ENCODE measurements around the gene MGAT4A.
"Not testable (repeated sequence)": the region's sequence is repeated elsewhere in the genome, so short reads cannot be mapped to it uniquely, and the experiment has no call there.

Gene MGAT4A

DNA sequence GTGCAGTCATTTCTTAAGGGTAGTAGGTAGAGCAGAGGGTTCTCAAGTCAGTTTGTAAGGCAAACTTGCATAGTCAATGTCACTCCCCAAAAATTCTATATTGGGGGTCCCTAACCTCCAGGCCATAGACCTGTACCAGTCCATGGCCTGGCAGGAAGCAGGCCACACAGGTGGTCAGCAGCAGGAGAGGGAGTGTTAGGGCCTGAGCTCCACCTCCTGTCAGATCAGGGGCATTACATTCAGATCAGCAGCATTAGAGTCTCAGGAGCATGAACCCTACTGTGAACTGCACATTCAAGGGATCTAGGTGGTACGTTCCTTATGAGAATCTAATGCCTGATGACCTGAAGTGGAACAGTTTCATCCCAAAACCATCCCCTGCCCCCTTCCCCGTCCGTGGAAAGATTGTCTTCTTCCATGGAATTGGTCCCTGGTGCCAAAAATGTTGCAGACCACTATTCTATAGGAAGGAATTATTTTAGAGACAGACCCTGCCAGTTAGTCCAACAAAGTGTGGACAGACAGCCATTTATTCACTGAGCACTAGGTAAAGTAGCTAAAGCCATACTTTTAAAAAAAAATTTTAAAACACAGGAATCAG, 129.3 kb downstream of the MGAT4A start:
- no peak for DNase-seq

DNA sequence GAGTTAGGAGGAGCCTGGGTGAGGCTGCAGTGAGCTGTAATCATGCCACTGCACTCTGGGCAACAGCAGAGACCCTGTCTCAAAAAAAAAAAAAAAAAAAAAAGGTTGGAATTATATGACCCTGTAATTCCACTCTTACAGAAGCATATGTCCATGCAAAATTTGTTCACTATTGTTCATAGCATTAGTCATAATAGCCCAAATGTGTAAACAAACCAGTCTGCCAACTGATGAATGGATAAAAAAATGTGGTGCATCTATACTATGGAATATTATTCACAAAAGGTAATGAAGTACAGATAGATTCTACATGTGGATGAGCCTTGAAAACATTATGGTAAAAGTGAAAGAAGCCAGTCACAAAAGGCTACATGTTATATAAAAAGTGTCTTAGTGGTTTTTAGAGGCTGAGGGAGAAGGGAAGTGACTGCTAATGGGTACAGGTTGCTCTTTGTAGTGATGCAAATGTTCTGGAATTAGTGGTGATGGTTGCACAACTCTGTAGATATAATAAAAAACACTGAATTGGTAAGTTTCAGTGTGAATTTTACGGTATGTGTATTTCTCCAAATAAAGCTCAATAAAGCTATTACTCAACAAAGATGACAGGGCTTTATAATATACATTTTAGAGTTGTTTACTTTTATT, 132.0 kb downstream of the MGAT4A start:
- no peak for DNase-seq

DNA sequence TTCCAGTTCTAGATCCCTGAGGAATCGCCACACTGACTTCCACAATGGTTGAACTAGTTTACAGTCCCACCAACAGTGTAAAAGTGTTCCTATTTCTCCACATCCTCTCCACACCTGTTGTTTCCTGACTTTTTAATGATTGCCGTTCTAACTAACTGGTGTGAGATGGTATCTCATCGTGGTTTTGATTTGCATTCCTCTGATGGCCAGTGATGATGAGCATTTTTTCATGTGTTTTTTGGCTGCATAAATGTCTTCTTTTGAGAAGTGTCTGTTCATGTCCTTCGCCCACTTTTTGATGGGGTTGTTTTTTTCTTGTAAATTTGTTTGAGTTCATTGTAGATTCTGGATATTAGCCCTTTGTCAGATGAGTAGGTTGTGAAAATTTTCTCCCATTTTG, 136.3 kb downstream of the MGAT4A start:
- not testable (repeated sequence) for DNase-seq

DNA sequence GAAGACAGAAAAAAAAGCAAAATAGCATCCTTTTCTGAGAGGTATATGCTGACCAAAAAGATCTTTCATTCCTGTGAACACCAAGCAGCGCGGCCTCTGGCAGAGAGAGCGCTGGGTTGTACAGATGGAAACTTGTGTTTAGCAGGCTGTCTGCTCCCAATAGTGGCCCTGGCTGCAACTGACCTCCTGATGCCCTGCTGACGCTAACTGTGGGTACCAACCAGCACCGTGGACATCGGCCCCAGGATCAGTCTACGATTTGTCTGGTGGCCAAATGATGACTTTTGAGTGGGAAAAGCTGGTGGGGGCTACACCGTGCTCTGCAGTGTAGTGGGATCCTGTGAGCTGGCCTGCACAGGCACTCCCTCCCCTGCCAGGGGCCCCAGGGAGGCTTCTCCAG, 138.4 kb downstream of the MGAT4A start:
- DNase-seq = no peak

DNA sequence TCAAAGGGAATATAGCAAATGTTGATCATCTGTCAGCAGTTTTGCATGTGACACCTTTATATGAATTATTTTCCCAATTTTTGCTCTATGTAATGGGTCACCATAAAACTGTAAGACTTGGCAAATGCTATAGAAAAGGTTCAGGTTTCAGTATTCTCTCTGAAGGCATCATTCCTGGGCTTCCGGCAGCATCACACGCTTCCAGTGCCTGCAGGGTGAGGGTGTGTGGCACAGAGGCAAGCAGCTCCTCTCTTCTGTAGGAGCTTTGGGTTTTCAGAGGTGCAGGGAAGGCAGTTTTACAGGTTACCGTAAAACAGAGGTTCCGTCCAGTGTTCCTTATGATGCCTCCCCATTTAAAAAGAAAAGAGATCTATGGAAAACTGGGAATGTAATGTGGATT, 141.4 kb downstream of the MGAT4A start:
- DNase-seq = no peak

DNA sequence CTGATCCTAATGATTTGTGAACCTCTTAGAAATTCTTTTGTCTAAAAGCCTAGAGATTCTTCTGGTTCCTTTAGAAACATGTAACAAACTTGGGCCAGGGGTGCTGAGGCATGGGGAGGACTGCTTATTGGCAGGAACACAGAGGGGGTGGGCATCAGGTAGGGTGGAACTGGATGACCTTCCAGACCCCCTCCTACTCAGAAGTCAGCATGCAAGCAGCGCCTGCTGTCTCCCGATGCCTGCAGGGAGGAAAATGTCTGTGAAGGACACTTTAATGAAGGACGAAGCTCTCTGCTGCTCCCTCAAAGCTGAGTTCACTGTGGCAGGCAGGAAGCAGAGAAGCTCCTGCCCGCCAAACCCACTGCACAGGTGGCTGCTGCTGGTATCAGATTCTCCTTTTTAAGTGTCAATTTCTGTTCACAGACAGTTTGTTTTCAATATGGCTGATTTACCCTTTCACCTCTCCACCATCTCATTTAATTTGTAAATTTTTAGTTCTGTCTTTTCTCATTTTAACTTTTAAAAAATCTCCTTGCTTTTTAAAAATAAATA, 142.0 kb downstream of the MGAT4A start:
- DNase-seq = no peak

DNA sequence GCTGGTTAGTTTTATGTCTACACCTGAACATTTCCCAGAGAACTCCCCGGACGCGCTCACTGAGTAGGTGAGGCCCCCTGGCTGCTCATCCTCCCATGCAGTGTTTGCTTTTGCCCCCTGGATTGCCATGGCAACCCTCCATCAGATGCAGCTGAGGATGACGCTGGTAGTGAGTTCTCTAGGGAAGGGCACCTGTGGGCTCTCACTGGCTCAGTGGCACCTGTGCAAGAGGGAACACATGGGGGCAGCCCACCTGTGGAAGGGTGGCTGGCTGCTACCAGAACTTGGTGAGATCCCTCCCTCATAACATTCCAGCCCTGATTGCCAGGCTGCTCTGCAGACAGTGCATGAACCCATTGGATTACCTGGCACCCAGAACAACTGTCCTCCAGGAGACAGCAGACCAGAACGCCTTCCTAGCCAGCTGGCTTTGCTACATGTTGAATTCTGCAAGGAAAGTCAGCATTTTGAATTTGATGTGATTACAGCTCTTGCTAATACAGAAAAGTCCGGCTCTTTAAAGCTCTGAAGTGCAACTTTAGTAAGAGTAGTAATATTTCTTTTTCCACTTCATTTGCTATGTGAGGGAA, 144.3 kb downstream of the MGAT4A start:
- DNase-seq = no peak

DNA sequence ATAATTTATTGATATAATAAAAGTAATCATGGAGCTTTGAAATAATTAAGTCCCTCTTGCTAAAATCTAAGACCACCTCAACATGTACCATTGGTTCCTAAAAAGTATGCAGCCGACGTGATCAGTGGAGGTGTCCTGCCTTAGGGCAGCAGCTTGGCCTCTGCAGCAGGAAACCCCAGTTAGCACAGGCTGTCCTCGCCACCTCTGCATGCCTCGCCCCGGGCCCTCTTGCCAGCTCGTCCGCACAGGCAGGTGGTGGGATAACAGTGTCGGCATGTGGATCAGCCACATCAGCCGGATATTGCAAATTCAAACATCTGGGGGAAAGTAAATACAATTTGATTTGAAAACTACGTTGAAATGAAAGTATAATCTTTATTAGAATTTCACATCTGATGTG, 145.5 kb downstream of the MGAT4A start:
- DNase-seq = no peak

DNA sequence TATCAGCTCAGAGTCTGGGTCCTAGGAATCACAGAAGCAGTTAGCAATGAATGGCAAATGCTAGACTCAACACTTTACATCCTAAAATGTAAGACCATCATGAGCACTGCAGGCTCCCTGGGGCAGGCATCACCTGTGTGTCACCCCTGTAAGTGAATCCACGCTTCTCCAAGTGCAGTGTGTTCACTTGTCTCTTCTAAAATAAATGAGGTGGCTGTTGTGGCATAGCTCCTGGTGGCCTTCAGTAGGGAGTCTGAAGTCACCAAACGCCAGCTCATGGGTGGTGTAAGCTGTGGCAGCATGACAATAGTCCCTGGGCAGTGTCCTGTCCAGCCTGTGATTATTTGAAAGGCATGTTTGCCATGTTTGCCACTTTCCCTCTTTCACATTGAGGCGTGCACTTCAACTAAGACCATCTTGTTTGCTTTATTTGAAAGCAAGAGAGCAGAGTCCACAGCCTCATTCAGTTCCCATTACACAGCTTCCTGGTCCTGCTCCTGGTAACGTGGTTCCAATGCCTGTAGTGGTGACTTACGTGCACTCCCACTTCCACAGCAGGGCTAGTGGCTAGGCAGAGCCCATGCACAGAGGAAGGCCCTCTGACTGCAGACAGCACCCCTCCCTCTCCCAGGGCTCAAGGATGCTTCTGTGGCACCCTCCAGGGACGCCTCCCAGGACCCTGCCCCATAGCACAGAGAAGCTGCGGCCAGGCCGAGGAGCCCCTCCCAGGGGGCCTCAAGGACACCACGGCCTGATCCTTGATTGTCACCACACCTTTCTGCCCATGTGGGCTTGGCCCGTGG, 146.9 kb downstream of the MGAT4A start:
- DNase-seq = no peak

DNA sequence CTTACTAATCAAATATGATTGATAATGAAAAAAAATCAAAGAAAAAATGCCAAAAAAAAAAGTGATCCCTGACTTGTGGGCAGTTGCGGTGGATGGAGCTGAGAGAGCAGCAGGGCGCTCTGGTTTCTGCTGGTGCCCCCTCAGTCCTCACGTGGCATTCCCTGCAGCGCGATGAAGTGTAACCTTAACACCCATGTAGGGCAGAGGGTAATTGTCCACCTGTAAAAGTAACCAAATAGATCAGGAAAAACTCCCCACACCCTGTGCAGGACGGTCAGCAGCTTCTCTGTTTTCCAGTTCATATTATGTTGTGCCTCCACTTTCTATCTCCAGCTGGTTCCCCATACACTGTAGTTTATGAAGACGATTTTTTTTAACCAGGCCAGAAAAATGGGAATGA, 147.7 kb downstream of the MGAT4A start:
- no peak for DNase-seq

DNA sequence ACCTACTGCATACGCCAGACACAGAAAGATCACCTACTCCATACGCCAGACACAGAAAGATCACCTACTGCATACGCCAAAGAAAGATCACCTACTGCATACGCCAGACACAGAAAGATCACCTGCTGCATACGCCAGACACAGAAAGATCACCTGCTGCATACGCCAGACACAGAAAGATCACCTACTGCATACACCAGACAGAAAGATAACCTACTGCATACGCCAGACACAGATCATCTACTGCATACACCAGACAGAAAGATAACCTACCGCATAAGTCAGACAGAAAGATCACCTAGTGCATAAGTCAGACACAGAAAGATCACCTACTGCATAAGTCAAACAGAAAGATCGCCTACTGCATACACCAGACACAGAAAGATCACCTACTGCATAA, 148.4 kb downstream of the MGAT4A start:
- DNase-seq = no peak

DNA sequence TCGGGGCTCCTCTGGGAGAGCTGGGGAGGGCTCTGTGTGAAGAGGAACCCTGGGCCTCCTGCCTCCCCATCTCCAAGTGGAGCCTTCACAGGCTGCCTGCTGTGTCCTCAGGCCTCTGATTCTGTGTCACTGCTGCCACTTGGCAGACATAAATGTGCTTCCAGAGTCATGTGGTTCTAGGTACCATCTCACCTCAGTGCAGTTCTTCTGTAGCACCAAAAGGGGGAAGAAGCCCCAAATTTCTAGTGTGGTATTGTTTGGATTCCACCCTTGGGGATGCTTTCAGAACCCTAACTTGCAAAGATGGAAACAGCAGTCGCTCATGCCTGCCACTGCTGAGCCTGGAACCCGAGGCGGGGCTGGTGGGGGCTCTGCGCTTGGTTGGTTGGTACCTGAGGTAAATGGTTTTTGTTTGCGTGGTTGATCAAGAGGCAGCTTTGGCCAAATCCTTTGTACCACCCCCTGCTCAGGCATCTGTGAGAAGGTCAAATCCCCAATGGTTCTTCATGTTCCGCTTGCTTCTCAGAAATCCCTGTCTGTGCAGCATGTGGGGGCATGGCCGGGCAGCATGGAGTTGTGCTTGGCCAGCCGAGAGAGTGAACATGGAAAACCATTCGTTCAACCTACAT, 150.2 kb downstream of the MGAT4A start:
- DNase-seq = no peak

DNA sequence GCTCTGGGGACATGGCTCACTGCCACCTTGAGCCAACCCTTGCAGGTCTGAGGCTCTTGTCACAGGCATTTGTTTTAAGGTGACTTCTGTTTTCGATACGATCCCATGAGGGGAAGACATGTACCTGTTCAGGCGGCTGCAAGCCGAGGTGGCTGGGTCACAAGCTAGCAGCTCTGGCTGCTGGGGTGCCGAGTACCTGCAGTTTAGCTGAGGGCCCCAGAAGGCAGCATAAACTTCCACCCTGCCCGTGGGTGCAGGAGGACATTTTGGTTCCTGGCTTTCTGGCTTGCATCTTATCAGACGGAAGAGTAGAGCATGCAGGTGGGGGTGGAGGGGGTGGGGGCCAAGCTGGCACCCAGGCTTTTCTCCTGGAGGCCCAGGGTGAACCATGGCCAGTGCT, 151.0 kb downstream of the MGAT4A start:
- no peak for DNase-seq

DNA sequence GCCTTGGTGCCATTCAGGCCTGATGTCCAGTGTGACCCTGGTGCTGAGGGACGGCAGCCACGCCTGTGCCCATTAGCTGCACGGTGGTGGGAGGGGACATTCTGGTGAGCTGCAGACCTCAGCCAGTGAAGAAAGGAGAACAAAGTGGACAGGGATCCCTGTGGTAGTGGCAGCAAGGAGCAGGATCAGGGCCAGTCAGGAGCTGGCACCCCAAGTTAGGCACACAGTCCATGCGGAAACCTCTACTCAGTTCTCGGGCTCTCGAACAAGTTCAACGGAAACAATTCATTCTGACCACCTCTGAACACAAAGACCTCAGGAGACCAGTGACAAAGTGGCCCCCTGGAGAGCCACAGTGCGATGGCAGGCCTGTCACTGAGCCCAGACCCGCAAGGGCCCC, 152.7 kb downstream of the MGAT4A start:
- DNase-seq = no peak

DNA sequence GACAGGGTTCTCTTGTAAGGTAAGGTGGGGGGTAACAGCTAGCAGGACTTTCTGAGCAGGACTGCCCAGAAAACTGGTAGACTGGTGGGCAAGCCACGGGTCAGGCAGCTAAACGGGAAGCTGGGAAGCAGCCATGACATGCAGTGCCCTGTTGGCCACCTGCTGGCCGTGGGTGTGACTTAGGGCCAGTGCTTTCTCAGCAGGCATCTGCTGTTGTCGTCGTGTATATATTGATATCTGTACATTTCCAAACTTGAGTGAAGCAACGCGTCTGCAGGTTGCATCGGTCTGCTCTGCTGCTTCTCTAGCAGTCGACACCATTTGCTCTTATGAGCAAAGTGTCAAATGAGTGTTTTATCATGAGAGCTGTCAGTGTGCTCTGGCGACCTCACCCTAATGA, 153.6 kb downstream of the MGAT4A start:
- DNase-seq = no peak

DNA sequence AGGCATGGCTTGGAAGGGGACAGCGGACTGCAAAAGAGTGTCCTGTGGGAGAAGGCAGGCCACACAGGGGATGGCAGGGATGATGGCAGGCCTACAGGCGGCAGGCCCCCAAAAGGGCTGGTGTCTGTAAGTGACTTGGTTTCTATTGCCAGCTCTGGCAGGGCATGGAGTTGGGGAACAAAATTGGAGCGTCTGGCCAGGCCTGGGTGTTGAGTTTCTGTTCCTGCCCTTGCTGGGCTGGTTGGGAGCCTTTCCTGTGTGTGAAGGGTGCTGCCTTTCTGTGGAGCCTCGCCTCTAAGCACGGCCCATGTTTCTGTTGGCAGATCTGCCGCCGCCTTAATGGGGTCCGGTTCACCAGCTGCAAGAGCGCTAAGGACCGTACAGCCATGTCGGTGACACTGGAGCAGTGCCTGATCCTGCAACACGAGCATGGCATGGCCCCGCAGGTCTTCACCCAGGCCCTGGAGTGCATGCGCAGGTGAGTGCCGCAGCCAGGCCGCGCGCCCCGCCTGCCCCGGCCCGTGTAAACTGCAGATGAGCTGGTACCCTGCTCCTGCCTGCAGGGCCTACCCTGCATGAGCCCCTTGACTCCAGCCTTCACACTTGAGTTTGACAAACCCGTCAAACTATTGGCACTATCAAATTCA, 154.1 kb downstream of the MGAT4A start:
- no peak for DNase-seq

DNA sequence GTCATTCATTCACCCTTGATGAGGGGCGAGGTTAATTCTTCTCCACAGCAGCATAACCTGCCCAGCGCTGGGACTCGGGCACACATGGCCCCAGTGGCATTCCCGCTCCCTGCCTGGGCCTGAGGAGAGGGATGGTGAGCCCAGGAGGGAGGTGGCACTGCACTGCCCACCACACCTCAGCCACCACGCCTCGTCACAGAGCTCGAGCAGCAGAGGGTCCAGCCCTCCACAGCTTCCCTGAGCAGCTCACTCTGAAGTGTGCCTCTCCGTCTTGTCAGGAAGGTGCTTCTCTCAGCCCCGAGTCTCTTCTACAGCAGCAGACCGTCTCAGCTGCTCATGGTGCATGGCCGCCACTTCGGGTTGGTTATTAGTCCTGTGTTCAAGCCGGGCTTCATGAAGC, 157.5 kb downstream of the MGAT4A start:
- DNase-seq = no peak

DNA sequence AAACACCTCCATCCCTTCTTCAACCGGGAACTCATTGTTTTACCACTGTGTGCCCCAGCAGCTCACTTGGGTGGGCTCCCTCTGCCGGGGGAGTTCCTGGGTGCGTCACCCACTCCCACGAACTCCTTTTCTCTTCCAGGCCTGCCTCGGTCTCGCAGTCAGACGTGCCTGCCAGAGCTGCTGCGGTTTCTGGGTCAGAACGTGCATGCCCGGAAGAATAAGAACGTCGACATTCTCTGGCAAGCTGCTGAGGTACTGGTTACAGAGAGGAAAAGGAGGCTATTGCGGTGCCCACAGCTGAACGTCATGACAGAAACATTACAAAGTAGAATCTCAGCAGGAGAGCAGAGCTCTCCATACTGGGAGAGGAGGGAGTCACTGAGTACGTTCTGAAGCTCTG, 158.3 kb downstream of the MGAT4A start:
- no peak for DNase-seq

DNA sequence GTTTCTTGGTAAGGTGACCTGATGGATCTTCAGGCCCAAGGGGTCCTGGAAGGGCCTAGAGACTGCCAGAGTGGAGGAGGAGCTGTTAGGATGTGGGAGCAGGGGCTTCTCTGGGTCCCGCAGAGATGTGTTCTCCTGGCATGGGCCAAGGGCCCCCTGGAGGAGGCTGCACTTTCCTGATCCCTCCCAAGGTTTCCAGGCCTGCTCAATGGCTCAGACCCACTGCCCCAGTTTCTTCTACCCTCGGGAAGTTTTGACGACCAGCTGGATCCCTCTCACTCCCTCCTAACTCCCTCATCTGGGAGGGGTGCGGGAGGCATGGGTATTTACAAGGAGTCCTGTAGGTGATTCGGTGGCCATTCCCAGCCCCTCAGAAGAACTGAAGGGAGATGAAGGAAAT, 158.7 kb downstream of the MGAT4A start:
- DNase-seq = no peak

DNA sequence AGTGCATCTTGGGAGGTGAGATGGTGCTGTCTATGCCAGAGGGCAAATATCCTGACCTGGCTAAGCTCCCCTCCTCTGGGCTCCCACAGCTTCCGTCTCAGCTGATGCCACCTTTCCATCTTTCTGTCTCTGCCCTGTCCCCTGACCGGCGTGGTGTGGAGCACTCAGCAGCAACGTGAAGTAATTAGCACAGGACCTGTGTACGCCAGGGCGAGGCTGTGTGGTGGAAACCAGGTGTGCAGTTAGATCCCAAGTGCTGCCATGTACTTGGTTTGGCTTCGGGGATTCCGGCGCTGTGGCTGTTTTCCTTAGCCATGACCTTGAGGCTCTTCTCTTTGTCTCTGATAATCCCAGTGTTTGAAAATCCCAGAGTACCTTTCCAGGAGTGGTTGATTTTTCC, 159.1 kb downstream of the MGAT4A start:
- DNase-seq = no peak

DNA sequence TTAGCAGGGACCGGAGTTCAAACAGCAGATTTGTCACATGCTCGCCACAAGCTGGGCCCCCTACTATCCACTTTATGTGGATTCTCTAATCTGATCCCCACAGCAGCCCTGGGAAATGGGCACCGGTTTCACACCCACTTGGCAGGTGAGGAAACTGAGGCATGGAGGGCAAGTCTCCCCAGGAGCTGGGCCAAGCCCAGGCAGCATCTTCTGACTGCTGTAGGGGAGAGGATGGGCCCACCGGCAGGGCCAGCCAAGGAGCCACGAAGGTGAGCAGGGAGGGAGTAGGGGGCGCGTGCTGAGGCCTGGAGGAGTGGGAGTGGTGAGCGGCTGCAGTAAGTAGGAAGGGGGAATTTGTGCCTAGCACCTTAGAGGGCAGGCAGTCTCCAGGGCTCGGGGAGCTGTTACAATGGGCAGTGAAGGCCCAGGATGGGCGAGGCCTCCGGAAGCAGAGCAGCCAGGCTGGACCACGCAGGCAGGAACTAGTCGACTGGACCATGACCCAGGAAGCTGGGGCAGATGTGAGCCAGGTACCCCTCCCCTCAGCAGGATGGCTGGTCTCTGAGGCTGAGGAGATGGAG, 159.7 kb downstream of the MGAT4A start:
- DNase-seq = no peak

DNA sequence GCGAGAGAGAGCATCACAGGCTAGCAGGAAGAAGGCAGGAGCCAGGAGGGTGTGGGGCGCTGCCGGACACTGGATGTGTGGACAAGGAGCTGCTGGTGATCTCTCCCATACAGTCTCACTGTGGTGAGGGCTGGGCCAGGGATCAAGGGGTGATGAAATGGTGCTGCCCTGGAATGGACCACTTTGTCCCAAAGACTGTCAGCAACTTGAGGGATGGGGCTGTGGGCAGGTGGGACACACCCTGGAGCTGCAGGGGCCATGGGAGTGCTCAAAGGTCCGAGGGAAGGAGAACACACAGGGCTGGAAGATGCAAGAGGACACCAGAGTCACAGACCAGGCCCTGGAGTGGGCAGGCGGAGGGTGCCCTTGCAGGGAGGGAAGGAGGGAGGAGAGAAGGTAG, 160.6 kb downstream of the MGAT4A start:
- DNase-seq = no peak
